Measurements from ENCODE around the gene ACTN4. TPM values are rescaled to one million over a fixed set of nuclear protein-coding genes. Genes with fewer than 3 reads are reported as not detected.

Gene ACTN4
- total and polyA plus RNA-seq, 2 donors (not counting 1 experiment from before 2014, with no cell fraction given) = 127 to 683 TPM

DNA sequence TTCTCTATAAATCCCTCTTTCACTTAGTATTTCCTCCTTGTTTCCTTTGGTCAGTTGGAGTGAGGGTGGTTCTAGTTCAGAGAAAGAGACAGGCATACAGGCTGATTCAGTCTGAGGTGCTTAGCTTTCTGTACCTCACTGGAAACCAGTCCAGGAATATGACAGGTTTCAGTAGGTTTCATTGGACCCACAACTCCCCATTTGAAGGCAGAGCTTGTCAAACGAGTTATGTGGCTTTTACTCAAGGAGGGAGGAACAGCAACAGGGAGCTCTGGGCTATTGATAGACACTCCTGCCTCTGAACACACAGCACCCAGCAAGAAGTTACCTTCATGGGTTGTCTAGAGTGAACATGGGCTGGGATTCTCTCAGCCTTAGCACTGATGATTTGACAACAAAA, 14.5 kb downstream of the ACTN4 start:
- Histone ChIP-seq H3K9ac (ENCODE audit: insufficient read depth, low read length) (no peak overlapping the region), H4K20me1 (ENCODE audit: control insufficient read depth, extremely low read depth, insufficient read depth, low read length) (no peaks in the 10 kb centered on the region), H3K4me1 (ENCODE audit: control insufficient read depth, extremely low read depth, insufficient read depth, low read length) (peaks cover 55% of the 10 kb centered on the region), H3K27ac (ENCODE audit: insufficient read depth, low read length) (no peak overlapping the region), H3K4me3 (replicated peaks in 1 of 4; ENCODE audit: control extremely low read depth in 1 of 4, insufficient read depth in 1 of 4, low read depth in 3 of 4, low read length in 4 of 4) (no peak overlapping the region), H3K27me3 (ENCODE audit: control insufficient read depth, insufficient read depth, low read length) (no peaks in the 10 kb centered on the region), H3K36me3 (ENCODE audit: control insufficient read depth, insufficient read depth, low read length) (peaks cover 5% of the 10 kb centered on the region), H3K79me2 (ENCODE audit: control insufficient read depth, insufficient read depth, low read length) (peaks cover 81% of the 10 kb centered on the region), H3K9me3 (ENCODE audit: control insufficient read depth, insufficient read depth, low read depth, low read length) (no peaks in the 10 kb centered on the region), H2AFZ (ENCODE audit: low read length) (no peak overlapping the region), H3K4me2 (ENCODE audit: extremely low read depth, insufficient read depth, low read length) (no peak overlapping the region)
- no peak for DNase-seq (ENCODE audit: low read depth in 2 of 2)
- TF ChIP-seq, protein P1, sequence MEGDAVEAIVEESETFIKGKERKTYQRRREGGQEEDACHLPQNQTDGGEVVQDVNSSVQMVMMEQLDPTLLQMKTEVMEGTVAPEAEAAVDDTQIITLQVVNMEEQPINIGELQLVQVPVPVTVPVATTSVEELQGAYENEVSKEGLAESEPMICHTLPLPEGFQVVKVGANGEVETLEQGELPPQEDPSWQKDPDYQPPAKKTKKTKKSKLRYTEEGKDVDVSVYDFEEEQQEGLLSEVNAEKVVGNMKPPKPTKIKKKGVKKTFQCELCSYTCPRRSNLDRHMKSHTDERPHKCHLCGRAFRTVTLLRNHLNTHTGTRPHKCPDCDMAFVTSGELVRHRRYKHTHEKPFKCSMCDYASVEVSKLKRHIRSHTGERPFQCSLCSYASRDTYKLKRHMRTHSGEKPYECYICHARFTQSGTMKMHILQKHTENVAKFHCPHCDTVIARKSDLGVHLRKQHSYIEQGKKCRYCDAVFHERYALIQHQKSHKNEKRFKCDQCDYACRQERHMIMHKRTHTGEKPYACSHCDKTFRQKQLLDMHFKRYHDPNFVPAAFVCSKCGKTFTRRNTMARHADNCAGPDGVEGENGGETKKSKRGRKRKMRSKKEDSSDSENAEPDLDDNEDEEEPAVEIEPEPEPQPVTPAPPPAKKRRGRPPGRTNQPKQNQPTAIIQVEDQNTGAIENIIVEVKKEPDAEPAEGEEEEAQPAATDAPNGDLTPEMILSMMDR (conservative IDR thresholded peaks at IDR 0.05 in 1 of 2, IDR thresholded peaks at IDR 0.05 in 1 of 2; ENCODE audit: low read depth in 1 of 2, low read length in 2 of 2) = no peak
- no peak for TF ChIP-seq EZH2 (IDR thresholded peaks at IDR 0.05; ENCODE audit: low read length, missing control alignments)

DNA sequence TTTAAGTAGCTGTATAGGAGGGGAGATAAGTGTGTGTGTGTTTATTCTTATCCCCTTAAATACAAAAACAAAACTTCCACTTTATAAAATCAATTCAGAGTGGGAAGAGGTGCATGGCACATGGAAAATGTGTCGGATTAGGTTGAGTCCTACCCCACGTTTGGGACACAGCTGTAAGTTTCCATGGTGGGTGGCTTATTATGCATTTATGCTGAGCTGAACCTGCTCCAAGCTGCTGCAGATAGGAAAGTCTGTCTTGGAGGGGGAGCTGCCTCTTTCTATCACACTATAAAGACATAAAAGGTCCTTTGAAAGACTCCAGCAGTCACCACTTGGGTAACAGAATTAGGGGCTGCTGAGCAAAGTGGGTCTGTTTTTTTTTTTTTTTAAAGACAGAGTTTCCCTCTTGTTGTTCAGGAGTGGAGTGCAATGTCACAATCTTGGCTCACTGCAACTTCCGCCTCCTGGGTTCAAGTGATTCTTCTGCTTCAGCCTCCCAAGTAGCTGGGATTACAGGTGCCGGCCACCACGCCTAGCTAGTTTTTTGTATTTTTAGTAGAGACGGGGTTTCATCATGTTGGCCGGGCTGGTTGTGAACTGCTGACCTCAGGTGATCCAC, 15.2 kb downstream of the ACTN4 start:
- Histone ChIP-seq H3K36me3 (ENCODE audit: control insufficient read depth, insufficient read depth, low read length) (peaks cover 5% of the 10 kb centered on the region), H3K4me3 (replicated peaks in 1 of 4; ENCODE audit: control extremely low read depth in 1 of 4, insufficient read depth in 1 of 4, low read depth in 3 of 4, low read length in 4 of 4) (no peak overlapping the region), H3K4me1 (ENCODE audit: control insufficient read depth, extremely low read depth, insufficient read depth, low read length) (peaks cover 52% of the 10 kb centered on the region), H3K79me2 (ENCODE audit: control insufficient read depth, insufficient read depth, low read length) (peaks cover 80% of the 10 kb centered on the region), H3K9ac (ENCODE audit: insufficient read depth, low read length) (no peak overlapping the region), H2AFZ (ENCODE audit: low read length) (no peak overlapping the region), H3K4me2 (ENCODE audit: extremely low read depth, insufficient read depth, low read length) (no peak overlapping the region), H3K27ac (ENCODE audit: insufficient read depth, low read length) (no peak overlapping the region), H3K9me3 (ENCODE audit: control insufficient read depth, insufficient read depth, low read depth, low read length) (no peaks in the 10 kb centered on the region), H3K27me3 (ENCODE audit: control insufficient read depth, insufficient read depth, low read length) (no peaks in the 10 kb centered on the region), H4K20me1 (ENCODE audit: control insufficient read depth, extremely low read depth, insufficient read depth, low read length) (no peaks in the 10 kb centered on the region)
- DNase-seq (ENCODE audit: low read depth in 2 of 2) = no peak
- TF ChIP-seq EZH2 (IDR thresholded peaks at IDR 0.05; ENCODE audit: low read length, missing control alignments) = no peak
- TF ChIP-seq, protein P1 (conservative IDR thresholded peaks at IDR 0.05 in 1 of 2, IDR thresholded peaks at IDR 0.05 in 1 of 2; ENCODE audit: low read depth in 1 of 2, low read length in 2 of 2) = no peak

DNA sequence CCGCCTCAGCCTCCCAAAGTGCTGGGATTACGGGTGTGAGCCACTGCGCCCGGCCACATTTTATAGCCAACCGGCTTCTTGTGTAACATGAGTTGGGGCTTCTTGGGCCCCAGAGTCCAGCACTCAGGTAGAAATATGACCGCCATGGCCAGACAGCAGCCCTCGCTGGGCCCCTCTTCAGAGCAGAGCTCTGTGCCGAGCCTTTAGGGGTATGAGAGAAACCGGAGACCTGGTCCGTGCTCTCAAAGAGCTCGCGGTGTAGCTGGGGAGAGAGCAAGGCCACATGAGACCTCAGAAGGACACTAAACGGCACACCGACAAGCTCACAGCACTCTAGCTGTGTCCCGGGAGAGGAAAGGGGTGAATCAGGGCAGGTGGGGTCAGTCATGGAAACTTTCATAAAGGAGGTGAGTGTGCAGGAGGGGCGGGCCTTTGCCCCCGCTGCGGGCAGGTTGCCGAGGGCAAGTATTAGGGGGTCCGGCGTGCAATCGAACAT, 15.8 kb downstream of the ACTN4 start:
- Histone ChIP-seq H4K20me1 (ENCODE audit: control insufficient read depth, extremely low read depth, insufficient read depth, low read length) (no peaks in the 10 kb centered on the region), H3K9ac (ENCODE audit: insufficient read depth, low read length) (no peak overlapping the region), H3K27me3 (ENCODE audit: control insufficient read depth, insufficient read depth, low read length) (no peaks in the 10 kb centered on the region), H3K4me2 (ENCODE audit: extremely low read depth, insufficient read depth, low read length) (no peak overlapping the region), H3K27ac (ENCODE audit: insufficient read depth, low read length) (no peak overlapping the region), H2AFZ (ENCODE audit: low read length) (no peak overlapping the region), H3K4me3 (replicated peaks in 1 of 4; ENCODE audit: control extremely low read depth in 1 of 4, insufficient read depth in 1 of 4, low read depth in 3 of 4, low read length in 4 of 4) (no peak overlapping the region), H3K4me1 (ENCODE audit: control insufficient read depth, extremely low read depth, insufficient read depth, low read length) (peaks cover 52% of the 10 kb centered on the region), H3K36me3 (ENCODE audit: control insufficient read depth, insufficient read depth, low read length) (peaks cover 5% of the 10 kb centered on the region), H3K79me2 (ENCODE audit: control insufficient read depth, insufficient read depth, low read length) (peaks cover 84% of the 10 kb centered on the region), H3K9me3 (ENCODE audit: control insufficient read depth, insufficient read depth, low read depth, low read length) (no peaks in the 10 kb centered on the region)
- no peak for DNase-seq (ENCODE audit: low read depth in 2 of 2)
- TF ChIP-seq, protein P1 (conservative IDR thresholded peaks at IDR 0.05 in 1 of 2, IDR thresholded peaks at IDR 0.05 in 1 of 2; ENCODE audit: low read depth in 1 of 2, low read length in 2 of 2) = no peak
- no peak for TF ChIP-seq EZH2 (IDR thresholded peaks at IDR 0.05; ENCODE audit: low read length, missing control alignments)

All from fibroblast of lung (primary cell).